GM04503 (cell line): ENCODE measurements around the gene CDCA3.

Experiments
- DNase-seq: peaks from one replicate; pipeline ENCODE4 v3.0.0-alpha.2; 2012; ENCODE audit warnings: low read depth

CDCA3 gene

DNA sequence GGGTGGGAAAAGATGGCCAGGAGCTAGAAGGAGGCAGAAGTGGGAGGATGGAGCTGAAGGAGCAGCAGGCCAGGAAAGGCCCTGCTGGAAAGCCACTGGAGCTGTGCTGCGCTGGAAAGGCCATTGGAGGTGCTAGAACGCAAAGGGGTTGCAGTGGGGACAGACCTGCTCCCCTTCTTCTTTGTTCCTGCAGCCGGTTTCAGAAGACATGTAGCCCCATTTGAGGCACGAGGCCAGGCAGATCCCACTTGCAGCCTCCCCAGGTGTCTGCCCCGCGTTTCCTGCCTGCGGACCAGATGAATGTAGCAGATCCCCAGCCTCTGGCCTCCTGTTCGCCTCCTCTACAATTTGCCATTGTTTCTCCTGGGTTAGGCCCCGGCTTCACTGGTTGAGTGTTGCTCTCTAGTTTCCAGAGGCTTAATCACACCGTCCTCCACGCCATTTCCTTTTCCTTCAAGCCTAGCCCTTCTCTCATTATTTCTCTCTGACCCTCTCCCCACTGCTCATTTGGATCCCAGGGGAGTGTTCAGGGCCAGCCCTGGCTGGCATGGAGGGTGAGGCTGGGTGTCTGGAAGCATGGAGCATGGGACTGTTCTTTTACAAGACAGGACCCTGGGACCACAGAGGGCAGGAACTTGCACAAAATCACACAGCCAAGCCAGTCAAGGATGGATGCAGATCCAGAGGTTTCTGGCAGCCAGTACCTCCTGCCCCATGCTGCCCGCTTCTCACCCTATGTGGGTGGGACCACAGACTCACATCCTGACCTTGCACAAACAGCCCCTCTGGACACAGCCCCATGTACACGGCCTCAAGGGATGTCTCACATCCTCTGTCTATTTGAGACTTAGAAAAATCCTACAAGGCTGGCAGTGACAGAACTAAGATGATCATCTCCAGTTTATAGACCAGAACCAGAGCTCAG lies 31.7 kb downstream of the CDCA3 start:
- no peak for DNase-seq

DNA sequence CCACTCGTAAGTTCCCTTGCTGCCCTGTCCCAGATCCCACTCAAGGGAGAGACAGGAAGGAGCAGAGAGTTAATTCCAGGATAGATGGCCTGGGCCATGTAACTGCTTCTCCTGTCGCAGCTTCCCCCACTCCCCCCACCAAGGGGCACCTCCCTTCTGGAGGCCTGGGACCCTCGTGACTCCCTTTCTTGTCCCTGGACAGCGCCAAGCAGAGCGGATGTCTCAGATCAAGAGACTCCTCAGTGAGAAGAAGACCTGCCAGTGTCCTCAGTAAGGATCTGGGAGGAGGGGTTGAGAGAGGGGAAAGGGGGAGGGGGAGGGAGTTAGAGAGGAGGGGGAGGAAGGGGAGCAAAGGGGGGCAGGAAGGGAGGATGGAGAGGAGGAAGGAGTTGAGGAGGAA lies 32.4 kb downstream of the CDCA3 start:
- no peak for DNase-seq

DNA sequence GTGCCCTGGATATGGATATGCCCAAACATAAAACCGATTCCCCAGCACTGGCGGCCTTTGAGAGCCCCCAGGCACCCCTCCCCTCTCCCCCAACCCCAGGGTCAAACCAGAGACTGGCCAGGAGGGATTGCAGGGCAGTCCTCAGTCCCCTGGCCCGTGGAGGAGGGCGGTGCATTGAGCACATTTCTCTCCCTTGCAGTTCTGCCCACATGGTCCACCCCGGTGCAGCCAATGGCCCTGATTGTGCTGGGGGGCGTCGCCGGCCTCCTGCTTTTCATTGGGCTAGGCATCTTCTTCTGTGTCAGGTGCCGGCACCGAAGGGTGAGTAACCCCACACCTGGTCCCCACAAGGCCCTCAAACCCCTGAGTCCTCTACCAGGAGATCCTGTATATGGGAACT lies 32.9 kb downstream of the CDCA3 start:
- DNase-seq, result no peak

DNA sequence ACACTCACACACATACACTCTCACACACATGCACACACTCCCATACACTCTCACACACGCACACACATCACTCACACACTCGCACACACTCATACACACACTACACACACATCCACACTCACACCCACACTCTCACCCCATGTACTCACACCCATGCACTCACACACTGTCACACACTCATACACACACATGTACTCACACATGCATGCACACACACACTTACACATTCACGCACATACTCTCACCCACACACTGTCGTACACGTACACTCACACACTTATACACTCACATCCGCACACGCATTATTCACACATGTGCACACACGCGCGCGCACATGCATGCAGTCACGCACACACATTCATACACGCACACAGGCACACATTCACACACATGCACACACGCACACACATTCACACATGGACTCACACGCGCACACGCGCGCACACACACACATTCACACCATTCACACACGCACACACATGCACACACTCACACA lies 33.4 kb downstream of the CDCA3 start:
- no peak for DNase-seq

DNA sequence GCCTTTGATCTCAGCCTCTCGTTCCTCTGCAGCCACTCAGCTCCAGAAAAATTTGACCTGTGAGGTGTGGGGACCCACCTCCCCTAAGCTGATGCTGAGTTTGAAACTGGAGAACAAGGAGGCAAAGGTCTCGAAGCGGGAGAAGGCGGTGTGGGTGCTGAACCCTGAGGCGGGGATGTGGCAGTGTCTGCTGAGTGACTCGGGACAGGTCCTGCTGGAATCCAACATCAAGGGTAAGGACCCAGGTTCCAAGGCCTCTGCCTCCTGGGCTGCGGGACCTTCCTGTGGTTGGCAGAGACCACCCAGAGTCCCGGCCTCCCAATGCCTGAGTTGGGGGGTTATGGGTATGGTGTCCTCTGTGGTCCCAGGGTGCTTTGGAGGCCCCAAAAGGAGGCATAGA lies 34.0 kb downstream of the CDCA3 start:
- DNase-seq, result no peak

DNA sequence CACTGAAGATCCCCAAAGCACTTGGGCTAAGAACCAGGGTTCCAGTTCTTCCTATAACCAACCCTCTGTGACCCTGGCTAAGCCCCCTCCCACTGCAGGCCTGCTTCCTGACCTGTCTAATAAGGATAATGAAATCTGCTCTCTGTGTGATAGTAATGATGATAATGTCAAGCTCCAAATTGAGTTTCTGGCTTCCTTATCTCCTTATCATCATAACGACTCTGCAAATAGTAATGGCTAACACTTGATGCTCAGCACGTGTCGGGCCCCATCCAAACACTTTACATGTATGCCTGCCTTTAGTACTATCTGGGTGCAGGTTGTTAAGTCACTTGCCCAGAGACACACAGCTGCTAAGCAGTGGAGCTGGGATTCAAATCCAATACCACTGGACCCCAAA lies 34.5 kb downstream of the CDCA3 start:
- DNase-seq, result no peak

DNA sequence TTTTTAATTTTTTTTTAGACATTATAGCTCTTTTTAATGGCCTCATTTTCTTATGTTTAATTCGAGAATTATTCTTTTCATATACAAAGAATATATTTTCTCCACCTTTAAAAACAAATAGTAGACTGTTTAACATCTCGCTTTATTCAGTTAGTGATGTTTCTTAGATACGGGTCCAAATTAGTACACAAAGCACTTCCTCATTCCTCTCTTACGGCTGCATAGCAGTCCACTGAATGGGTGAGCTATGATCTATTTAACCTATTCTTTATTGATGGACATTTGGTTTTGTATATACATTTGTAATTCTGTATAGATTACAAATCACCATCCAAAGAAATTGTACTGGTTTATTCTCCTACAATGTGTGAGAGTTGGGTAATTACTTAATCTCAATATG lies 37.7 kb downstream of the CDCA3 start:
- DNase-seq, result no peak

DNA sequence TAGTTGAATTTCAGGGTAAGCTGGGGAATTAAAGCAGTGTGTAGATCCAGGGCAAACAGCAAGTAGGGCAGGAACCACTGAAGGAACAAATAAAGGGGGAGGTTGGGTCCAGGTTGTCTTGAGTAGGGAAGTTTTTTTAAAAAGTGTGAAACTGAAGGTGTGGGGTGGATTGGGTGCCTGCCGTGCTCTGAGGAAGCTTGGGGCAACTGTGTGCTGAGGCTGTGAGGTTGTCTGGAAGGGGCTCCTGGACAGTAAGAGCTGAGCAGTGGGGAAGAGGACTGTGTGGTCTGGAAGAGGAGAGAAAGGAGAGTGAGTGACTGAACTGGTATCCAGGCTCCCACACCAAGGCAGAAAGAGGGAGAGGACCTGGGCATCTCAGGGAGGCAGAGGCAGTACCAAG lies 40.3 kb downstream of the CDCA3 start:
- DNase-seq, result no peak

DNA sequence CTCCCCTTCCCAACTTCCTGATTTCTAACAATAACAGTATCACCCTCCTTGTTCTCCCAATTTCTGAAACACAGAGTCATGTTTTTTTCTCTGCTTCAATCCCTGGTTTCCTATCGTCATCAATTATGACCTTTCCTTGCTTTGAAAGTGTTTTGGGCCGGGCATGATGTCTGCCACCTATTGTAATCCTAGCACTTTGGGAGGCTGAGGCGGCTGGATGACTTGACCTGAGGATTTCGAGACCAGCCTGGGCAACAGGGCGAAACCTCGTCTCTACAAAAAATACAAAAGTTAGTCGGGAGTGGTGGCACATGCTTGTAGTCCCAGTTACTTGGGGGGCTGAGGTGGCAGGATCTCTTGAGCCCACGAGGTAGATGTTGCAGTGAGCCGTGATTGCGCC lies 42.0 kb downstream of the CDCA3 start:
- no peak for DNase-seq

DNA sequence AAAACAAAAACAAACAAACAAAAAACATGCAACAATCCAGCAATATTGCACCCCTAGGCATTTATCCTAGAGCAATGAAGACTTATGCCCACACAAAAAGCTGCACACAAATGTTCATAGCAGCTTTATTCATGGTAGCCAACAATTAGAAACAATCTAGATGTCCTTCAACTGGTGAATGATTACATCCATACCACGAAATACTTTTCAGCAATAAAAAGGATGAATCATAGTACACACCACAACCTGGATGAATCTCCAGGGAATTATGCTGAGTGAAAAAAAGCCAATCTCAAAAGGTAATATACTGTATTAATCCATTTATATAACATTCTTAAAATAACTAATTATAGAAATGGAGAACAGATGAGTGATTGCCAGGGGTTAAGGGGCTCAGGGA lies 43.9 kb downstream of the CDCA3 start:
- no peak for DNase-seq

DNA sequence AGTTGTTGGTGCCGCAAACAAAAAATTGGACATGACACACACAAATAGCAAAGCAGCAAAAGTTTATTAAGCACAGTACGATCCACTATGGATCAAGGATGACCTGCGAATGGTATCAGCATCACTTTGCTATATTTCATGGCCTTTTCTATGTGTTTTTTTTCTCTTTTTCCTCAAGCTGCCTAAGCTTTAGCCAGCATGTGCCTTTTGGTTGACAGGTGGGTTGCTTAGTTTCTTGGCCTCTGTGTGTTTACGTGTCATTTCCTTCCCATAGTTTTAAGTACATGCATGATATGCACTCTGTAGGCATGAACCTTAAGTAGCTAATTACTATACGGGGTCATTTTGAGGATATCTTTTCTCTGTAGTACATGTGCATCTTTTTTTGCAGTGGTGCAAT lies 51.9 kb downstream of the CDCA3 start:
- no peak for DNase-seq
